ENCODE results near the gene GRIK4. TPM values are rescaled to one million over a fixed set of nuclear protein-coding genes. Genes with fewer than 3 reads are reported as not detected.

GRIK4 gene
- total and polyA plus RNA-seq, 2 of the 4 experiments (the other 2 are of a cell fraction): 0.18 to 0.38 TPM

- Histone ChIP-seq H3K18ac (ENCODE audit: low read depth, low read length) (no peak overlapping the region), H2BK5ac (ENCODE audit: low read depth, low read length, poor library complexity, severe bottlenecking) (no peak overlapping the region), H3K23ac (ENCODE audit: low read depth, low read length) (no peak overlapping the region), H3K4me1 (ENCODE audit: control insufficient read depth, insufficient read depth, low read length) (0 out of 2 replicates have a peak, but pooled peaks cover under 1% of the 10 kb centered on the region), H2AK5ac (ENCODE audit: low read depth, low read length) (no peak overlapping the region), H3K4me3 (ENCODE audit: insufficient read depth, low read depth, low read length) (no peak overlapping the region), H2AK9ac (replicated peaks; ENCODE audit: low read depth, low read length, poor library complexity) (no peak overlapping the region), H2BK15ac (ENCODE audit: low read depth, low read length) (no peak overlapping the region), H4K20me1 (ENCODE audit: insufficient read depth, low read length) (peaks cover 8% of the 10 kb centered on the region; the same call in 1 of the 2 replicates), H3K9me1 (ENCODE audit: insufficient read depth, low read length) (peaks cover 2% of the 10 kb centered on the region; the same call in 1 of the 2 replicates), H4K91ac (ENCODE audit: insufficient read depth, low read depth, low read length) (no peak overlapping the region), H4K8ac (ENCODE audit: low read depth in 2 of 2, low read length in 2 of 2) (no peak overlapping the region), H2AFZ (replicated peaks; ENCODE audit: low read length, poor library complexity) (no peak overlapping the region), H3K4ac (ENCODE audit: low read depth, low read length) (no peak overlapping the region), H3K36me3 (ENCODE audit: control insufficient read depth, insufficient read depth, low read length) (no peaks in the 10 kb centered on the region), H3K27ac (ENCODE audit: insufficient read depth, low read length) (no peak overlapping the region), H3K56ac (ENCODE audit: extremely low read depth, insufficient read depth, low read length) (no peak overlapping the region), H3K4me2 (ENCODE audit: low read depth, low read length) (no peak overlapping the region), H3K79me1 (ENCODE audit: low read depth in 1 of 2, low read length in 2 of 2) (peaks cover 26 to 31% of the 10 kb centered on the region in 2 experiments), H4K5ac (ENCODE audit: low read depth, low read length) (no peak overlapping the region), H2BK20ac (ENCODE audit: low read depth, low read length) (no peak overlapping the region), H3K27me3 (ENCODE audit: control insufficient read depth, insufficient read depth, low read length) (no peaks in the 10 kb centered on the region), H2BK120ac (ENCODE audit: low read depth, low read length) (no peak overlapping the region), H3K14ac (replicated peaks; ENCODE audit: low read depth, low read length) (no peak overlapping the region), H3K9me3 (ENCODE audit: control insufficient read depth, insufficient read depth, low read length) (no peaks in the 10 kb centered on the region), H3K9ac (ENCODE audit: low read depth, low read length) (no peak overlapping the region)
- TF ChIP-seq USF2 (IDR thresholded peaks at IDR 0.05; ENCODE audit: low read depth, low read length) (no peak), CEBPB (IDR thresholded peaks at IDR 0.05; ENCODE audit: low read depth, low read length) (no peak), MAZ (IDR thresholded peaks at IDR 0.05; ENCODE audit: borderline replicate concordance, low read depth, low read length) (no peak)
- ChIA-PET POLR2A (ENCODE audit: unreplicated experiment) (no interaction called here), CTCF (interaction anchor here (1.0 kb wide), 1 partner anchor 8 kb away, joined by 4 read pairs; no protein-coding TSS in a partner anchor)
- intact Hi-C loops (cut with micrococcal nuclease): no loop called here
- no CpG with 5 or more reads among the region's 4 CpGs for WGBS, 2 experiments (ENCODE audit: extremely low coverage in 2 of 2, insufficient read length in 1 of 2)
- dilution Hi-C loops (cut with HindIII; ENCODE audit: low sequenced_read_pairs, unreplicated experiment): no loop called here
- in situ Hi-C loops (cut with MboI; ENCODE audit: low sequenced_read_pairs): no loop called here
- ATAC-seq (ENCODE audit: low read depth) (no peak), DNase-seq (no peak)
- no TSS peak for BruUV-seq (replicated peaks)
These were observed 523.7 kb downstream of the GRIK4 start for GRCh38 chr11:121035169-121035755.
